HCT116 (cell line): ENCODE results near the gene RC3H2. TPM values are rescaled to one million over a fixed set of nuclear protein-coding genes. Genes with fewer than 3 reads are reported as not detected.

Experiments used
- ATAC-seq: fragments of 200-7000 bp; cut with Tn5 transposase; 2 replicates; pipeline ENCODE4 v1.9.1; 2020; ENCODE audit warnings: mild to moderate bottlenecking, moderate library complexity
- BruUV-seq: library from RNA; stranded (reverse); fragments of 400-500 nt; replicated peaks from 2 replicates; lab custom pipeline; 2021; lab: Mats Ljungman, UMichigan
- CTCF ChIA-PET: fragments of 300-600 bp; sonication (Branson Sonifier 250); formaldehyde crosslinking; loops from one replicate; lab custom pipeline; 2021; ENCODE audit warnings: antibody characterized with exemption; lab: Charles Lee
- POLR2A ChIA-PET: fragments of 300-600, 350-600 bp; sonication (Branson Sonifier 250); formaldehyde crosslinking; loops from one replicate; lab custom pipeline; 2021; ENCODE audit warnings: antibody characterized with exemption; lab: Charles Lee
- RAD21 ChIA-PET, 2 experiments: fragments of 300-600 bp; sonication (Branson Sonifier 250); formaldehyde crosslinking; loops; one replicate each; lab custom pipeline; 2023; ENCODE audit warnings: low total read pairs in 2 of 2; ENCODE audit not compliant: uncharacterized antibody in 2 of 2, unreplicated experiment in 2 of 2, low non-redundant PET in 1 of 2; lab: Charles Lee
- DNase-seq: peaks from one replicate; pipeline ENCODE4 v3.0.0-alpha.2; 2010; ENCODE audit warnings: low read depth, low spot score
- H2AFZ ChIP-seq: fragments of 200-600 bp; shearing (Covaris generic), sonication (generic); 2 replicates; pipeline ENCODE4 v1.6.1; 2017; ENCODE audit warnings: low read depth, mixed run types, mixed read lengths, antibody characterized with exemption, low read length; ENCODE audit not compliant: poor library complexity, severe bottlenecking
- H3K27ac ChIP-seq: 2 replicates; pipeline ENCODE4 v1.5.1; 2012; ENCODE audit warnings: low read depth, low read length
- H3K27me3 ChIP-seq: fragments of 200-600 bp; sonication (generic); 2 replicates; pipeline ENCODE4 v1.6.1; 2016; ENCODE audit warnings: mixed run types, low read length, mixed read lengths; ENCODE audit not compliant: insufficient read depth
- H3K36me3 ChIP-seq, 2 experiments: fragments of 200-500 bp in 1 of 2; fragments of 200-600 bp in 1 of 2; sonication (Bioruptor generic) in 1 of 2; sonication (generic) in 1 of 2; 2 replicates each; pipeline versions ENCODE4 v1.5.1 to v1.6.1; 2014 to 2016; ENCODE audit warnings: low read length in 2 of 2, inconsistent platforms in 1 of 2, mixed read lengths in 1 of 2, mixed run types in 1 of 2; ENCODE audit not compliant: insufficient read depth in 2 of 2, control insufficient read depth in 1 of 2
- H3K4me1 ChIP-seq, 2 experiments: fragments of 200-600 bp in 1 of 2; sonication (generic) in 1 of 2; 2 replicates each; pipeline versions ENCODE4 v1.5.1 to v1.6.1; 2012 to 2017; ENCODE audit warnings: low read length in 2 of 2, inconsistent platforms in 1 of 2, mild to moderate bottlenecking in 1 of 2, mixed read lengths in 1 of 2, mixed run types in 1 of 2, moderate library complexity in 1 of 2; ENCODE audit not compliant: insufficient read depth in 2 of 2, control insufficient read depth in 1 of 2
- H3K4me2 ChIP-seq: fragments of 200-600 bp; sonication (generic); 2 replicates; pipeline ENCODE4 v1.6.1; 2017; ENCODE audit warnings: mixed run types, low read length, mixed read lengths
- H3K4me3 ChIP-seq, 2 experiments: fragments of 200-600 bp in 1 of 2; sonication (generic) in 1 of 2; replicated peaks in 1 of 2; 2 replicates each; pipeline ENCODE4 v1.5.1; 2011 to 2016; ENCODE audit warnings: low read length in 2 of 2, control low read depth in 1 of 2, low read depth in 1 of 2, mild to moderate bottlenecking in 1 of 2, mixed read lengths in 1 of 2, mixed run types in 1 of 2
- H3K79me2 ChIP-seq: fragments of 200-600 bp; sonication (generic); 2 replicates; pipeline ENCODE4 v1.6.1; 2017; ENCODE audit warnings: mild to moderate bottlenecking, mixed run types, low read length, moderate library complexity, mixed read lengths; ENCODE audit not compliant: insufficient read depth
- H3K9ac ChIP-seq: fragments of 200-600 bp; sonication (generic); 2 replicates; pipeline ENCODE4 v1.6.1; 2016; ENCODE audit warnings: low read length, mixed read lengths
- H3K9me2 ChIP-seq: fragments of 200-600 bp; sonication (generic), shearing (Covaris generic); 2 replicates; pipeline ENCODE4 v1.6.1; 2017; ENCODE audit warnings: mixed run types, mild to moderate bottlenecking, moderate library complexity; ENCODE audit not compliant: insufficient read depth
- H3K9me3 ChIP-seq, 2 experiments: fragments of 200-500 bp in 1 of 2; fragments of 200-600 bp in 1 of 2; sonication (Bioruptor generic) in 1 of 2; sonication (generic) in 1 of 2; 2 replicates each; pipeline ENCODE4 v1.6.1; 2014 to 2017; ENCODE audit warnings: low read length in 2 of 2, mixed read lengths in 2 of 2, inconsistent platforms in 1 of 2, low read depth in 1 of 2, mild to moderate bottlenecking in 1 of 2, mixed run types in 1 of 2, moderate library complexity in 1 of 2; ENCODE audit not compliant: control insufficient read depth in 1 of 2, insufficient read depth in 1 of 2
- H4K20me1 ChIP-seq: fragments of 200-600 bp; sonication (generic), shearing (Covaris generic); 2 replicates; pipeline ENCODE4 v1.6.1; 2017; ENCODE audit warnings: mixed run types, mild to moderate bottlenecking, moderate library complexity; ENCODE audit not compliant: insufficient read depth
- CEBPB ChIP-seq: IDR thresholded peaks from 2 replicates; pipeline ENCODE4 v1.6.1; 2012; ENCODE audit warnings: low read depth
- EGR1 ChIP-seq: IDR thresholded peaks from 2 replicates; pipeline ENCODE4 v1.6.1; 2012; ENCODE audit warnings: low read depth
- EZH2 ChIP-seq: fragments of 200-600 bp; sonication (generic); IDR thresholded peaks from 2 replicates; pipeline ENCODE4 v1.6.1; 2017; ENCODE audit warnings: antibody characterized with exemption, mixed run types
- EZH2phosphoT487 ChIP-seq: fragments of 200-600 bp; IDR thresholded peaks from 2 replicates; pipeline ENCODE4 v1.6.1; 2018; ENCODE audit warnings: antibody characterized with exemption, borderline replicate concordance
- JUND ChIP-seq: IDR thresholded peaks from 2 replicates; pipeline ENCODE4 v1.6.1; 2012
- POLR2A ChIP-seq: IDR thresholded peaks from 2 replicates; pipeline ENCODE4 v1.7.0; 2011; ENCODE audit warnings: borderline replicate concordance; ENCODE audit not compliant: insufficient read depth, insufficient read length; ENCODE audit errors: extremely low read depth
- POLR2AphosphoS5 ChIP-seq: IDR thresholded peaks from 2 replicates; pipeline ENCODE4 v1.6.1; 2011; ENCODE audit warnings: mild to moderate bottlenecking, low read depth, low read length, moderate library complexity
- RAD21 ChIP-seq: IDR thresholded peaks from 2 replicates; pipeline ENCODE4 v1.6.1; 2012; ENCODE audit warnings: low read depth, mild to moderate bottlenecking
- SRF ChIP-seq: IDR thresholded peaks from 2 replicates; pipeline ENCODE4 v1.6.1; 2012; ENCODE audit warnings: low read depth
- ZFX ChIP-seq: fragments of 450-650 bp; IDR thresholded peaks from 2 replicates; pipeline ENCODE4 v1.6.1; 2017
- ZNF274 ChIP-seq: fragments of 200-500 bp; sonication (Bioruptor generic); IDR thresholded peaks from 2 replicates; pipeline ENCODE4 v1.6.1; 2014; ENCODE audit warnings: mild to moderate bottlenecking, low read depth, low read length, inconsistent platforms
- intact Hi-C: fragments of 100-400 bp; cut with micrococcal nuclease; formaldehyde crosslinking; loops from 2 replicates; pipeline ENCODE4 v1.10.0; 2022
- total RNA-seq: library from RNA; stranded (reverse); gene quantifications from one replicate; pipeline ENCODE4 v1.2.1, GENCODE V29; 2021; ENCODE audit not compliant: unreplicated experiment
- TF ChIP-seq, protein P1 (sequence below): IDR thresholded peaks from 2 replicates; pipeline ENCODE4 v1.6.1; 2012; ENCODE audit warnings: low read depth
- TF ChIP-seq, protein P2 (sequence below): IDR thresholded peaks from 2 replicates; pipeline ENCODE4 v1.6.1; 2011; ENCODE audit warnings: mild to moderate bottlenecking, low read length, moderate library complexity; ENCODE audit not compliant: insufficient replicate concordance; ENCODE audit errors: extremely low read depth

Gene RC3H2
- total RNA-seq, 1 experiment from 2014 or later = 53.8 TPM

DNA sequence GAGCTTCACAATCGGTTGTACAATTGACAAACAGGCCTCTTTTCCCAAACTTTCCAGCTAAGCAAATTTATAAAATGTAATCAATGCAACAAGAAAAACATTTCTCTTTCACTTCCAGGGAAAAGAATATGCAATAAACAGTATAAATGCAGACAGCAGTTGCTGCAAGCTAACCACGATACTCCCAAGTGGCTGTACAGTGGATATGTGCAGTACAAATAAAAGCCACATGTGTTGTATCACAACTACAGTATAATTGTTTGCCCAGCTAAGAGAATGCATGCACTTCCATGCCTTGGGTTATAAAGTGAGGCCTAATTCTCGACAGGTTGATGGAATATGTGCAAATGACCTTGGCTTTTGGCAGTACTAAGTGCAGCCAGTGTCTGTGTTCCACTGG, 60.0 kb downstream of the RC3H2 start (continued):
- TF ChIP-seq, protein P1, sequence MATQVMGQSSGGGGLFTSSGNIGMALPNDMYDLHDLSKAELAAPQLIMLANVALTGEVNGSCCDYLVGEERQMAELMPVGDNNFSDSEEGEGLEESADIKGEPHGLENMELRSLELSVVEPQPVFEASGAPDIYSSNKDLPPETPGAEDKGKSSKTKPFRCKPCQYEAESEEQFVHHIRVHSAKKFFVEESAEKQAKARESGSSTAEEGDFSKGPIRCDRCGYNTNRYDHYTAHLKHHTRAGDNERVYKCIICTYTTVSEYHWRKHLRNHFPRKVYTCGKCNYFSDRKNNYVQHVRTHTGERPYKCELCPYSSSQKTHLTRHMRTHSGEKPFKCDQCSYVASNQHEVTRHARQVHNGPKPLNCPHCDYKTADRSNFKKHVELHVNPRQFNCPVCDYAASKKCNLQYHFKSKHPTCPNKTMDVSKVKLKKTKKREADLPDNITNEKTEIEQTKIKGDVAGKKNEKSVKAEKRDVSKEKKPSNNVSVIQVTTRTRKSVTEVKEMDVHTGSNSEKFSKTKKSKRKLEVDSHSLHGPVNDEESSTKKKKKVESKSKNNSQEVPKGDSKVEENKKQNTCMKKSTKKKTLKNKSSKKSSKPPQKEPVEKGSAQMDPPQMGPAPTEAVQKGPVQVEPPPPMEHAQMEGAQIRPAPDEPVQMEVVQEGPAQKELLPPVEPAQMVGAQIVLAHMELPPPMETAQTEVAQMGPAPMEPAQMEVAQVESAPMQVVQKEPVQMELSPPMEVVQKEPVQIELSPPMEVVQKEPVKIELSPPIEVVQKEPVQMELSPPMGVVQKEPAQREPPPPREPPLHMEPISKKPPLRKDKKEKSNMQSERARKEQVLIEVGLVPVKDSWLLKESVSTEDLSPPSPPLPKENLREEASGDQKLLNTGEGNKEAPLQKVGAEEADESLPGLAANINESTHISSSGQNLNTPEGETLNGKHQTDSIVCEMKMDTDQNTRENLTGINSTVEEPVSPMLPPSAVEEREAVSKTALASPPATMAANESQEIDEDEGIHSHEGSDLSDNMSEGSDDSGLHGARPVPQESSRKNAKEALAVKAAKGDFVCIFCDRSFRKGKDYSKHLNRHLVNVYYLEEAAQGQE = no peak
- TF ChIP-seq RAD21 (no peak), POLR2AphosphoS5 (no peak)

DNA sequence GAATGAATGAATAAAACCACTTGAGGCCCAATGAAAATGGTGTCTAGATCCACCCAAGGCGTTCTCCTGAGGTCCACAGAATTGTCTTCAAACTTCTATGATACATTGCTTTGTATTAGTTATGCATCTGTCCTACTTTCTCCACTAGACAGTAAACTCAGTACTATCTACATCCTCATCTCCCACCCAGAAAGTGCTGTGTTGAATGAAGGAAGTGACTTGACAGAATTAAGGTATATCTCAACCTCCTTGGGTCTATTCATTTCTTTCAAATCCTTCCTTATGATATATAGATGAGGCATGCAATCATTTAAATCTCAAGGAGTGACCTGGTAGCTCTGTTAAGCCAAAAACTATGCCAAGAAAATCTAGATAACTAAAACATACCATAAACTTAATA, 61.0 kb downstream of the RC3H2 start:
- CTCF ChIA-PET = no interaction called here
- H2AFZ ChIP-seq = no peak overlapping the region

More for the DNA sequence above, 61.0 kb downstream of the RC3H2 start:
- 0 out of 2 replicates have a peak, but pooled peaks cover 4% of the 10 kb centered on the region for H4K20me1 ChIP-seq
- peaks cover 5 to 12% of the 10 kb centered on the region in 2 experiments; a peak in 1 of 4 replicates for H3K36me3 ChIP-seq
- H3K9ac ChIP-seq = no peak overlapping the region
- no peaks in the 10 kb centered on the region for H3K9me3 ChIP-seq
- no peak overlapping the region for H3K4me3 ChIP-seq
- H3K79me2 ChIP-seq = no peaks in the 10 kb centered on the region
- DNase-seq (no peak), ATAC-seq (no peak)
- no peaks in the 10 kb centered on the region for H3K27me3 ChIP-seq
- TF ChIP-seq SRF = no peak
- no peak for TF ChIP-seq EGR1
- TF ChIP-seq ZFX = no peak
- TF ChIP-seq ZNF274 = no peak
- no peak for TF ChIP-seq CEBPB
- no peak for TF ChIP-seq POLR2A
- TF ChIP-seq EZH2 = no peak
- TF ChIP-seq JUND = no peak
- TF ChIP-seq, protein P2, sequence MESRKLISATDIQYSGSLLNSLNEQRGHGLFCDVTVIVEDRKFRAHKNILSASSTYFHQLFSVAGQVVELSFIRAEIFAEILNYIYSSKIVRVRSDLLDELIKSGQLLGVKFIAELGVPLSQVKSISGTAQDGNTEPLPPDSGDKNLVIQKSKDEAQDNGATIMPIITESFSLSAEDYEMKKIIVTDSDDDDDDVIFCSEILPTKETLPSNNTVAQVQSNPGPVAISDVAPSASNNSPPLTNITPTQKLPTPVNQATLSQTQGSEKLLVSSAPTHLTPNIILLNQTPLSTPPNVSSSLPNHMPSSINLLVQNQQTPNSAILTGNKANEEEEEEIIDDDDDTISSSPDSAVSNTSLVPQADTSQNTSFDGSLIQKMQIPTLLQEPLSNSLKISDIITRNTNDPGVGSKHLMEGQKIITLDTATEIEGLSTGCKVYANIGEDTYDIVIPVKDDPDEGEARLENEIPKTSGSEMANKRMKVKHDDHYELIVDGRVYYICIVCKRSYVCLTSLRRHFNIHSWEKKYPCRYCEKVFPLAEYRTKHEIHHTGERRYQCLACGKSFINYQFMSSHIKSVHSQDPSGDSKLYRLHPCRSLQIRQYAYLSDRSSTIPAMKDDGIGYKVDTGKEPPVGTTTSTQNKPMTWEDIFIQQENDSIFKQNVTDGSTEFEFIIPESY = no peak
- no peak for TF ChIP-seq EZH2phosphoT487
- TF ChIP-seq RAD21 = no peak
- no peak overlapping the region for H3K27ac ChIP-seq
- H3K4me2 ChIP-seq = no peak overlapping the region
- no TSS peak for BruUV-seq
- intact Hi-C loops = no loop called here
- H3K9me2 ChIP-seq = no peaks in the 10 kb centered on the region
- RAD21 ChIA-PET = no interaction called here
- H3K4me1 ChIP-seq = no peaks in the 10 kb centered on the region
- POLR2A ChIA-PET = no interaction called here
